Measurements from ENCODE around the gene CUX1.
"Not testable (repeated sequence)": the region's sequence is repeated elsewhere in the genome, so short reads cannot be mapped to it uniquely, and the experiment has no call there.

Gene CUX1

GRCh38 chr7:102008535-102009262 lies 191.3 kb downstream of the CUX1 start:
- DNase-seq (ENCODE audit: low read depth) = no peak

GRCh38 chr7:102009628-102010027 lies 192.2 kb downstream of the CUX1 start:
- no peak for DNase-seq (ENCODE audit: low read depth)

GRCh38 chr7:102012112-102012830 lies 194.8 kb downstream of the CUX1 start:
- not testable (repeated sequence) for DNase-seq (ENCODE audit: low read depth)

GRCh38 chr7:102012941-102013461 lies 195.6 kb downstream of the CUX1 start:
- no peak for DNase-seq (ENCODE audit: low read depth)

- no peak for DNase-seq (ENCODE audit: low read depth)
Measured at GRCh38 chr7:102018876-102019275, 201.4 kb downstream of the CUX1 start.

GRCh38 chr7:102019461-102019860 lies 202.0 kb downstream of the CUX1 start:
- no peak for DNase-seq (ENCODE audit: low read depth)

GRCh38 chr7:102021841-102022618 lies 204.6 kb downstream of the CUX1 start:
- DNase-seq (ENCODE audit: low read depth) = no peak

- DNase-seq (ENCODE audit: low read depth) = no peak
Measured at GRCh38 chr7:102024005-102024768, 206.8 kb downstream of the CUX1 start.

- DNase-seq (ENCODE audit: low read depth) = no peak
Measured at GRCh38 chr7:102024769-102025391, 207.5 kb downstream of the CUX1 start.

GRCh38 chr7:102025777-102026176 lies 208.4 kb downstream of the CUX1 start:
- not testable (repeated sequence) for DNase-seq (ENCODE audit: low read depth)

- DNase-seq (ENCODE audit: low read depth) = no peak
Measured at GRCh38 chr7:102028206-102028826, 210.9 kb downstream of the CUX1 start.

GRCh38 chr7:102029616-102030015 lies 212.2 kb downstream of the CUX1 start:
- no peak for DNase-seq (ENCODE audit: low read depth)

GRCh38 chr7:102030696-102031095 lies 213.3 kb downstream of the CUX1 start:
- DNase-seq (ENCODE audit: low read depth) = no peak

GRCh38 chr7:102036958-102037357 lies 219.5 kb downstream of the CUX1 start:
- DNase-seq (ENCODE audit: low read depth) = no peak

- DNase-seq (ENCODE audit: low read depth) = no peak
Measured at GRCh38 chr7:102039706-102040105, 222.3 kb downstream of the CUX1 start.

GRCh38 chr7:102040569-102040968 lies 223.1 kb downstream of the CUX1 start:
- DNase-seq (ENCODE audit: low read depth) = no peak

GRCh38 chr7:102042016-102042656 lies 224.7 kb downstream of the CUX1 start:
- no peak for DNase-seq (ENCODE audit: low read depth)

- DNase-seq (ENCODE audit: low read depth) = not testable (repeated sequence)
Measured at GRCh38 chr7:102042796-102043195, 225.4 kb downstream of the CUX1 start.

- DNase-seq (ENCODE audit: low read depth) = no peak
Measured at GRCh38 chr7:102044641-102044983, 227.2 kb downstream of the CUX1 start.

GRCh38 chr7:102044984-102045673 lies 227.7 kb downstream of the CUX1 start:
- DNase-seq (ENCODE audit: low read depth) = no peak
